Large intestine (tissue), 3 donors: ENCODE measurements around the gene DYDC2. TPM values are rescaled to one million over a fixed set of nuclear protein-coding genes. Genes with fewer than 3 reads are reported as not detected.
A peak's percentile ranks its signal among the peaks of the same experiment; 100 is the strongest.
"Not testable (repeated sequence)": the region's sequence is repeated elsewhere in the genome, so short reads cannot be mapped to it uniquely, and the experiment has no call there.

Experiments
- DNase-seq, 2 donors: peaks; one replicate each; pipeline versions ENCODE4 v3.0.0 to v3.0.0-alpha.2; 2013
- H3K27ac ChIP-seq: one replicate; pipeline ENCODE4 v1.5.1; 2013; ENCODE audit warnings: low read length
- H3K27me3 ChIP-seq: 2 replicates; pipeline ENCODE4 v1.6.1; 2013; ENCODE audit warnings: low read length; ENCODE audit not compliant: control insufficient read depth, insufficient read depth
- H3K36me3 ChIP-seq: 2 replicates; pipeline ENCODE4 v1.6.1; 2013; ENCODE audit warnings: low read length; ENCODE audit not compliant: control insufficient read depth, insufficient read depth
- H3K4me1 ChIP-seq: one replicate; pipeline ENCODE4 v1.6.1; 2013; ENCODE audit warnings: low read length; ENCODE audit not compliant: control insufficient read depth, insufficient read depth
- H3K4me3 ChIP-seq: one replicate; pipeline ENCODE4 v1.5.1; 2013; ENCODE audit warnings: low read length
- H3K9me3 ChIP-seq: one replicate; pipeline ENCODE4 v1.6.1; 2013; ENCODE audit warnings: mild to moderate bottlenecking, low read depth, low read length, moderate library complexity; ENCODE audit not compliant: control insufficient read depth
- WGBS: methylation state at CpG from one replicate; pipeline ENCODE4 v1.1.5; 2013; ENCODE audit warnings: low lambda C conversion rate; ENCODE audit not compliant: insufficient coverage; 5-methylcytosine and 5-hydroxymethylcytosine counted together
- polyA plus RNA-seq: library from polyadenylated mRNA; unstranded; fragments of 120-200 nt; gene quantifications from one replicate; pipeline ENCODE4 v1.2.1, GENCODE V29; 2013

DYDC2 gene
- polyA plus RNA-seq, 1 donor = 0.42 TPM

- peaks cover 5% of the 10 kb centered on the region for H3K27me3 ChIP-seq
- H3K36me3 ChIP-seq = no peaks in the 10 kb centered on the region
- WGBS = no CpG with 5 or more reads among the region's 1 CpG
- no peak overlapping the region for H3K27ac ChIP-seq
- no peak for DNase-seq
- H3K4me3 ChIP-seq = no peak overlapping the region
- no peaks in the 10 kb centered on the region for H3K9me3 ChIP-seq
- no peaks in the 10 kb centered on the region for H3K4me1 ChIP-seq
Measured at GRCh38 chr10:80324086-80324485, 32.5 kb upstream of the DYDC2 start.

GRCh38 chr10:80324891-80325364, 31.7 kb upstream of the DYDC2 start:
- no peak for DNase-seq
- Histone ChIP-seq H3K4me3 (no peak overlapping the region), H3K9me3 (no peaks in the 10 kb centered on the region), H3K27ac (no peak overlapping the region), H3K4me1 (no peaks in the 10 kb centered on the region), H3K27me3 (peaks cover 10% of the 10 kb centered on the region), H3K36me3 (no peaks in the 10 kb centered on the region)
- no CpG with 5 or more reads among the region's 6 CpGs for WGBS

- H3K9me3 ChIP-seq = no peaks in the 10 kb centered on the region
- H3K4me1 ChIP-seq = no peaks in the 10 kb centered on the region
- H3K36me3 ChIP-seq = no peaks in the 10 kb centered on the region
- WGBS = 100% methylated on average over 1 of the region's 1 CpG
- H3K4me3 ChIP-seq = no peak overlapping the region
- peaks cover 12% of the 10 kb centered on the region for H3K27me3 ChIP-seq
- no peak for DNase-seq
- no peak overlapping the region for H3K27ac ChIP-seq
Measured at GRCh38 chr10:80333983-80334382, 22.6 kb upstream of the DYDC2 start.

- no peaks in the 10 kb centered on the region for H3K4me1 ChIP-seq
- no peaks in the 10 kb centered on the region for H3K36me3 ChIP-seq
- H3K4me3 ChIP-seq = no peak overlapping the region
- DNase-seq = no peak
- H3K27ac ChIP-seq = no peak overlapping the region
- no peaks in the 10 kb centered on the region for H3K9me3 ChIP-seq
- 83% methylated on average over 1 of the region's 1 CpG for WGBS
- H3K27me3 ChIP-seq = no peaks in the 10 kb centered on the region
Measured at GRCh38 chr10:80344276-80344675, 12.3 kb upstream of the DYDC2 start.

GRCh38 chr10:80344912-80345311, 11.7 kb upstream of the DYDC2 start:
- no peaks in the 10 kb centered on the region for H3K9me3 ChIP-seq
- no peak overlapping the region for H3K27ac ChIP-seq
- whole genome bisulfite sequencing = no CpG with 5 or more reads among the region's 2 CpGs
- no peaks in the 10 kb centered on the region for H3K27me3 ChIP-seq
- H3K4me3 ChIP-seq = no peak overlapping the region
- no peak for DNase-seq
- H3K4me1 ChIP-seq = no peaks in the 10 kb centered on the region
- no peaks in the 10 kb centered on the region for H3K36me3 ChIP-seq

- Histone ChIP-seq H3K4me3 (no peak overlapping the region), H3K9me3 (no peaks in the 10 kb centered on the region), H3K27me3 (no peaks in the 10 kb centered on the region), H3K4me1 (no peaks in the 10 kb centered on the region), H3K36me3 (no peaks in the 10 kb centered on the region), H3K27ac (no peak overlapping the region)
- WGBS = 100% methylated on average over 3 of the region's 3 CpGs
- DNase-seq = no peak
Measured at GRCh38 chr10:80350251-80350650, 6.3 kb upstream of the DYDC2 start.

GRCh38 chr10:80351220-80351619, 5.4 kb upstream of the DYDC2 start:
- H3K9me3 ChIP-seq = no peaks in the 10 kb centered on the region
- no peaks in the 10 kb centered on the region for H3K4me1 ChIP-seq
- H3K36me3 ChIP-seq = no peaks in the 10 kb centered on the region
- H3K4me3 ChIP-seq = no peak overlapping the region
- H3K27me3 ChIP-seq = peaks cover 4% of the 10 kb centered on the region
- 100% methylated on average over 1 of the region's 3 CpGs for WGBS
- no peak for DNase-seq
- H3K27ac ChIP-seq = no peak overlapping the region

GRCh38 chr10:80356989-80357850, 639 bp downstream of the DYDC2 start:
- Histone ChIP-seq H3K36me3 (no peaks in the 10 kb centered on the region), H3K4me3 (peak overlapping the region; percentile 42), H3K27ac (no peak overlapping the region), H3K4me1 (peaks cover 6% of the 10 kb centered on the region), H3K27me3 (peaks cover 12% of the 10 kb centered on the region), H3K9me3 (peaks cover 4% of the 10 kb centered on the region)
- DNase-seq = peak in 1 of 2 donors; percentile 54
- WGBS = no CpG with 5 or more reads among the region's 50 CpGs

GRCh38 chr10:80357851-80358125, 1.2 kb downstream of the DYDC2 start:
- peaks cover 4% of the 10 kb centered on the region for H3K9me3 ChIP-seq
- 90% methylated on average over 2 of the region's 5 CpGs for WGBS
- peaks cover 6% of the 10 kb centered on the region for H3K4me1 ChIP-seq
- no peaks in the 10 kb centered on the region for H3K36me3 ChIP-seq
- peaks cover 12% of the 10 kb centered on the region for H3K27me3 ChIP-seq
- H3K4me3 ChIP-seq = no peak overlapping the region
- no peak for DNase-seq
- no peak overlapping the region for H3K27ac ChIP-seq

GRCh38 chr10:80358925-80359324, 2.3 kb downstream of the DYDC2 start:
- H3K36me3 ChIP-seq, DNase-seq, H3K27ac ChIP-seq, H3K4me3 ChIP-seq, H3K9me3 ChIP-seq, H3K4me1 ChIP-seq: not testable (repeated sequence)
- H3K27me3 ChIP-seq = peaks cover 12% of the 10 kb centered on the region
- no CpG with 5 or more reads among the region's 2 CpGs for WGBS

- WGBS = no CpG with 5 or more reads among the region's 22 CpGs
- Histone ChIP-seq H3K4me3 (no peak overlapping the region), H3K36me3 (no peaks in the 10 kb centered on the region), H3K9me3 (peaks cover 4% of the 10 kb centered on the region), H3K4me1 (peaks cover 6% of the 10 kb centered on the region), H3K27ac (no peak overlapping the region), H3K27me3 (peaks cover 12% of the 10 kb centered on the region)
- DNase-seq = no peak
Measured at GRCh38 chr10:80359644-80360043, 3.1 kb downstream of the DYDC2 start.
